WERI-Rb-1 (cell line): ENCODE data around the gene SORL1.
A peak's percentile ranks its signal among the peaks of the same experiment; 100 is the strongest.

Experiments
- DNase-seq: peaks from one replicate; pipeline ENCODE4 v3.0.0-alpha.2; 2020
- H3K27ac ChIP-seq: fragments of 250-450 bp; sonication (Bioruptor Pico); 2 replicates; pipeline ENCODE4 v1.5.1; 2020; ENCODE audit warnings: mild to moderate bottlenecking, moderate library complexity
- H3K27me3 ChIP-seq: fragments of 250-450 bp; sonication (Bioruptor Pico); 2 replicates; pipeline ENCODE4 v1.5.1; 2021; ENCODE audit warnings: mild to moderate bottlenecking, low read depth, moderate library complexity; ENCODE audit not compliant: insufficient read depth, severe bottlenecking
- H3K36me3 ChIP-seq: fragments of 250-450 bp; sonication (Bioruptor Pico); 2 replicates; pipeline ENCODE4 v1.5.1; 2020; ENCODE audit warnings: mild to moderate bottlenecking, moderate library complexity
- H3K4me3 ChIP-seq: 2 replicates; pipeline ENCODE4 v1.5.1; 2011; ENCODE audit warnings: low read depth, mild to moderate bottlenecking, control low read depth, low read length
- H3K9me3 ChIP-seq: fragments of 250-450 bp; sonication (Bioruptor Pico); 2 replicates; pipeline ENCODE4 v1.5.1; 2021; ENCODE audit warnings: mild to moderate bottlenecking, moderate library complexity; ENCODE audit not compliant: severe bottlenecking
- TF ChIP-seq, protein P1 (sequence below): IDR thresholded peaks from 2 replicates; pipeline ENCODE4 v1.5.1; 2011; ENCODE audit warnings: low read depth, mild to moderate bottlenecking, control low read depth, inconsistent platforms, low read length

SORL1 gene

GRCh38 chr11:121669422-121669821 lies 217.3 kb downstream of the SORL1 start:
- Histone ChIP-seq H3K9me3 (peaks cover 5% of the 10 kb centered on the region), H3K27me3 (no peaks in the 10 kb centered on the region), H3K27ac (no peak overlapping the region), H3K36me3 (no peaks in the 10 kb centered on the region), H3K4me3 (no peak overlapping the region)
- no peak for DNase-seq
- TF ChIP-seq, protein P1, sequence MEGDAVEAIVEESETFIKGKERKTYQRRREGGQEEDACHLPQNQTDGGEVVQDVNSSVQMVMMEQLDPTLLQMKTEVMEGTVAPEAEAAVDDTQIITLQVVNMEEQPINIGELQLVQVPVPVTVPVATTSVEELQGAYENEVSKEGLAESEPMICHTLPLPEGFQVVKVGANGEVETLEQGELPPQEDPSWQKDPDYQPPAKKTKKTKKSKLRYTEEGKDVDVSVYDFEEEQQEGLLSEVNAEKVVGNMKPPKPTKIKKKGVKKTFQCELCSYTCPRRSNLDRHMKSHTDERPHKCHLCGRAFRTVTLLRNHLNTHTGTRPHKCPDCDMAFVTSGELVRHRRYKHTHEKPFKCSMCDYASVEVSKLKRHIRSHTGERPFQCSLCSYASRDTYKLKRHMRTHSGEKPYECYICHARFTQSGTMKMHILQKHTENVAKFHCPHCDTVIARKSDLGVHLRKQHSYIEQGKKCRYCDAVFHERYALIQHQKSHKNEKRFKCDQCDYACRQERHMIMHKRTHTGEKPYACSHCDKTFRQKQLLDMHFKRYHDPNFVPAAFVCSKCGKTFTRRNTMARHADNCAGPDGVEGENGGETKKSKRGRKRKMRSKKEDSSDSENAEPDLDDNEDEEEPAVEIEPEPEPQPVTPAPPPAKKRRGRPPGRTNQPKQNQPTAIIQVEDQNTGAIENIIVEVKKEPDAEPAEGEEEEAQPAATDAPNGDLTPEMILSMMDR: no peak

DNA sequence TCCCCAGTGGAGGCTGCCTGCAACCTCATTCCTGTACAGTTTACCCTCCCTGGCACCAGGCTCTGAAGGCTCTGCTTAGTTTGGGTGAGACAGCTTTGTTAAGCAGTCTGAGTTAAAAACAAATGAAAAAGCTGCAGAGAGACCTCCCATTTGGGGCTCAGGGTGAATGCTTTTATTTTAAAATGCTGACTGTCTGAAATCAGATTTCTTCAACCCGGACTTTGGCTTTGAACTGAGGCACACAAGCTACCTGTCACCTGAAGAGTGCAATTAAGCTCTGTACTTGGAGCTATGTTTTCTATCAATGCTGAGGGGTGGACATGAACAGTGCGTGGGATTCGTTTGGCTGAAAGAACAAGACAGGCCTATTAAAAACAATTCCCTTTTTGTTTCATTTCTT lies 218.2 kb downstream of the SORL1 start:
- Histone ChIP-seq H3K9me3 (peaks cover 5% of the 10 kb centered on the region), H3K27me3 (no peaks in the 10 kb centered on the region), H3K36me3 (no peaks in the 10 kb centered on the region), H3K27ac (no peak overlapping the region), H3K4me3 (no peak overlapping the region)
- DNase-seq: no peak
- TF ChIP-seq, protein P1: no peak

GRCh38 chr11:121670805-121671282 lies 218.7 kb downstream of the SORL1 start:
- peak overlapping the region; percentile 60 for H3K27ac ChIP-seq
- TF ChIP-seq, protein P1: no peak
- H3K4me3 ChIP-seq: peak overlapping the region; percentile 38
- H3K36me3 ChIP-seq: no peaks in the 10 kb centered on the region
- no peaks in the 10 kb centered on the region for H3K27me3 ChIP-seq
- peaks cover 5% of the 10 kb centered on the region for H3K9me3 ChIP-seq
- DNase-seq: no peak

DNA sequence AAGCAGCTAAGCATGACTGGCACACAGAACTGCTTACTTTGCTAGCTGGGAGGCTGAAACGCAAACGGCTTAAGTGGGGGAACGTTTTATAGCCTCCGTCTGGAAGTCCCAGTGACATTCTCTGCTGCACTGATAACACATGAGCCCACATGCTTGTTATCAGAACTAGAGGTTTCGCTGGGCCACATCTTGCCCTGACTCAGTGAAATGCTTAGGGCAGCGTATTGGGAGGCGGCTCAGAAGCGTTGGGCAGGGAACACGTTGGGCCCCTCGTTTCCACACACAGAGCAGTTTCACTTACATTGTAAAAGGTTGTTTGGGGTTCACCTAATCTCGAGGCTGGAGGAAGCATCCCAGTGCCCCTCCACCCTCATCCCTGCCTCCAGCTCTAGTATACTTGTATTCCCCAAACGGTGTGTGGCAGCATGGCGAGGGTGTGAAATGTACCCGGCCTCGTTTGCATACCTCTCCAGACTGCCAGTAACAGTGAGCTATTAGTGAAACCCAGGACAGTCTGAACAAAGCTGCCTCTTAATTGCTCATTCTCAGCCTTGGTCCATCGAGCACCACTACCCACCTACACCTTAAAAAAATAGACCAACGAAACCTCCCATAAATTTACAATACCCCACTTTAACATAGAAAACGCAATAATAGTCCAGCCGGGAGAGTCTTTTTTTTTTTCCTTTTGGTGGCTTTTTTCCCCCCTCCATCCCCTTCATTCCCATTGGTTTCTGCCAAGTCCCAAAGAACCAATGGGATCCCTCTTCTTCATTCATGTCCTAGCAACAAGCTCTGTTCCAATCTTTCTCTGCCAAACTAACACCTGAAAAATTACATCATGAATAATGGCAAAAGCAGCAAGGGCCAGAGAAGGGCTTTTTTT lies 219.4 kb downstream of the SORL1 start:
- peak; percentile 62 for DNase-seq
- H3K9me3 ChIP-seq: peaks cover 5% of the 10 kb centered on the region
- TF ChIP-seq, protein P1: no peak

DNA sequence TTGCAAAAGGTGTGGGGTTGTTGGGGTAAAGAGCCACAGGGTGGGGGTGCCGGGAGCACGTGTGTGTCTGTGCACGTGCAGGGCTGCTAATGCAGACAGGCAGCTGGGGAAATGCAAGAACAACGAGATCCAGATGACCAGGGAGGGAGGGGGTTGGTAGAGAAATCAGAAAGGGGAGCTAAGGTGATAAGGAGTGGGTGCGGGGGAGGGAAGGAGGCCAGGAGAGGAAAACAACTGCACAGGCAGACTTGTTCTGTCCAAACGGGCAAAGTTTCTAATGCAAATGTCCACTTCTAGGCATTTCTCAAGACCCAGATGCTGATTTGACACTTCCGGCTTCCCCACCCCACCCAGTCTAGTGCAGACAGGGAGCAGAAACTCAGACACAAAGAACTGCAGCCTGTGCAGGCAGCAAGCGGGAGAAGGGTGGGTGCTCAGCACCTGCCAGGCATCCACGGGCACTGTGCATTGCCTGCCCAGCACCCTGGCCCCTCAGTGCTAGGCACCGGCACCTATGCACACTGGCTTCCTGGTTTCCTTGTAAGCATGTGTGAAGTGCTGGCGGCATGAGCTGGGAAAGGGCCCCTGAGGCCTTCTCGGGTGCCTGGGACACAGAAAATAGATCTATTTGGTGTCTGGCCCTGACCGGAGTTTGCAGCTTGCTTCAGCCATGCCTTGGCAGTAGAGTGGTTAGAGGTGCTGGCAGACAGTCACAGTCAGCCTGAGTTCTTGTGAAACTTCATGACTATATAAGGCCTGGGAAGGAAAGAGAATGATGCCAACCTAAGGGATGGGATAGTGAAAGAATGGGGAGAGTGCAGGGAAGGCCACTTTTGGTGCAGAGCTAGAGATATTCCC lies 220.7 kb downstream of the SORL1 start:
- peaks cover 1% of the 10 kb centered on the region for H3K9me3 ChIP-seq
- TF ChIP-seq, protein P1: no peak
- H3K27ac ChIP-seq: no peak overlapping the region; the same call in 1 of the 2 replicates
- H3K4me3 ChIP-seq: no peak overlapping the region
- H3K27me3 ChIP-seq: no peaks in the 10 kb centered on the region
- no peaks in the 10 kb centered on the region for H3K36me3 ChIP-seq
- DNase-seq: peak; percentile 19

More for the DNA sequence above, 219.4 kb downstream of the SORL1 start:
- H3K4me3 ChIP-seq: peak overlapping the region; percentile 38
- H3K36me3 ChIP-seq: no peaks in the 10 kb centered on the region
- peak overlapping the region; percentile 60 for H3K27ac ChIP-seq
- no peaks in the 10 kb centered on the region for H3K27me3 ChIP-seq
